Thoracic aorta (tissue), 2 donors: ENCODE measurements around the gene SLC39A11. TPM values are rescaled to one million over a fixed set of nuclear protein-coding genes. Genes with fewer than 3 reads are reported as not detected.

Experiments used
- ATAC-seq: fragments of 150-250 bp; one replicate; pipeline ENCODE4 v1.8.0; 2017; ENCODE audit warnings: low read depth; ENCODE audit not compliant: insufficient number of reproducible peaks, low FRiP score
- DNase-seq: peaks from one replicate; pipeline ENCODE4 v3.0.0-alpha.2; 2020; ENCODE audit warnings: low spot score
- H3K27ac ChIP-seq, 2 donors: fragments of 200-600 bp; sonication (generic); 1 replicate in 1 of 2; 2 replicates in 1 of 2; pipeline ENCODE4 v1.5.1; 2016; ENCODE audit warnings: mild to moderate bottlenecking in 2 of 2, moderate library complexity in 2 of 2
- H3K27me3 ChIP-seq: fragments of 200-600 bp; sonication (generic); replicated peaks from 2 replicates; pipeline ENCODE4 v1.6.0; 2016; ENCODE audit warnings: mild to moderate bottlenecking; ENCODE audit not compliant: insufficient read depth
- H3K36me3 ChIP-seq: fragments of 200-600 bp; sonication (generic); one replicate; pipeline ENCODE4 v1.5.1; 2016
- H3K4me1 ChIP-seq, 2 donors: fragments of 200-600 bp; sonication (generic); 1 replicate in 1 of 2; 2 replicates in 1 of 2; pipeline versions ENCODE4 v1.5.1 to v1.6.0; 2016; ENCODE audit warnings: low read depth in 2 of 2, mild to moderate bottlenecking in 1 of 2; ENCODE audit not compliant: control insufficient read depth in 1 of 2
- H3K4me3 ChIP-seq: fragments of 200-600 bp; sonication (generic); 2 replicates; pipeline ENCODE4 v1.5.1; 2016; ENCODE audit warnings: mild to moderate bottlenecking
- H3K9me3 ChIP-seq: fragments of 200-600 bp; sonication (generic); 2 replicates; pipeline ENCODE4 v1.5.1; 2016
- total RNA-seq, 2 donors: library from RNA; depleted of rRNA; stranded (reverse); fragments of >200 nt; gene quantifications; one replicate each; pipeline versions ENCODE4 v1.1.0 to v1.2.3, GENCODE V29; 2016
- TF ChIP-seq, protein P1 (sequence below): fragments of 200-600 bp; sonication (generic); IDR thresholded peaks from one replicate; pipeline ENCODE4 v1.5.1; 2019; ENCODE audit warnings: antibody characterized with exemption

Gene SLC39A11
- total RNA-seq, 2 donors from 2014 or later = 12.0 to 29.1 TPM

DNA sequence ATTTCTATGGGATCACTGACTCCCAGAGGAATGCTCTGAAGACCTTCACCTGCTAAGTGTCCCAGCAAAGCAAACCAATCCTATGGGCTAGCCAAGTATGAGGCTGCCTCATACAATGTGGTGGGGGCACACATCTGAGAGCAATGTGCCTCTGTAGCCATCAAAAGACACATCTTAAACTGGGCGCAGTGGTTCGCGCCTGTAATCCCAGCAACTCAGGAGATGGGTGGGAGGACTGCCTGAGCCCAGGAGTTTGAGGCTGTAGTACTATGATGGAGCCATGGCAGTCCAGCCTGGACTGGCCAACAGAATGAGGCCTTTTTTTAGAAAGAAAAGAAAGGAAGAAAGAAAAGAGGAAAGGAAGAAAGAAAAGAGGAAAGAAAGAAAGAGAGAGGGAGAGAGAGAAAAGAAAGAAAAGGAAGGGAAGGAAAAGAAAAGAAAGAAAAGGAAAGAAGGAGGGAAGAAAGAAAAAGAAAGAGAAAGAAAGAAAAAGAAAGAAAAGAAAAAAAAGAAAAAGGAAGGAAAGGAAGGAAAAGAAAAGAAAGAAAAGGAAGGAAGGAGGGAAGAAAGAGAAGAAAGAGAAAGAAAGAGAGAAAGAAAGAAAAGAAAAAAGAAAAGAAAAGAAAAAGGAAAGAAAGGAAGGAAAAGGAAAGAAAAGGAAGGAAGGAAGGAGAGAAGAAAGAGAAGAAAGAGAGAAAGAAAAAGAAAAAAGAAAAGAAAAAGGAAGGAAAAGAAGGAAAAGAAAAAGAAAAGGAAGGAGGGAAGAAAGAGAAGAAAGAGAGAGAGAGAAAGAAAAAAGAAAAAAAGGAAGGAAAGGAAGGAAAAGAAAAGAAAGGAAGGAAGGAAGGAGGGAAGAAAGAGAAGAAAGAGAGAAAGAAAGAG is 430.3 kb downstream of the SLC39A11 start:
- no peak overlapping the region for H3K27ac ChIP-seq
- H3K4me3 ChIP-seq = no peak overlapping the region
- no peaks in the 10 kb centered on the region for H3K4me1 ChIP-seq
- no peaks in the 10 kb centered on the region for H3K36me3 ChIP-seq
- H3K27me3 ChIP-seq = no peaks in the 10 kb centered on the region
- TF ChIP-seq, protein P1, sequence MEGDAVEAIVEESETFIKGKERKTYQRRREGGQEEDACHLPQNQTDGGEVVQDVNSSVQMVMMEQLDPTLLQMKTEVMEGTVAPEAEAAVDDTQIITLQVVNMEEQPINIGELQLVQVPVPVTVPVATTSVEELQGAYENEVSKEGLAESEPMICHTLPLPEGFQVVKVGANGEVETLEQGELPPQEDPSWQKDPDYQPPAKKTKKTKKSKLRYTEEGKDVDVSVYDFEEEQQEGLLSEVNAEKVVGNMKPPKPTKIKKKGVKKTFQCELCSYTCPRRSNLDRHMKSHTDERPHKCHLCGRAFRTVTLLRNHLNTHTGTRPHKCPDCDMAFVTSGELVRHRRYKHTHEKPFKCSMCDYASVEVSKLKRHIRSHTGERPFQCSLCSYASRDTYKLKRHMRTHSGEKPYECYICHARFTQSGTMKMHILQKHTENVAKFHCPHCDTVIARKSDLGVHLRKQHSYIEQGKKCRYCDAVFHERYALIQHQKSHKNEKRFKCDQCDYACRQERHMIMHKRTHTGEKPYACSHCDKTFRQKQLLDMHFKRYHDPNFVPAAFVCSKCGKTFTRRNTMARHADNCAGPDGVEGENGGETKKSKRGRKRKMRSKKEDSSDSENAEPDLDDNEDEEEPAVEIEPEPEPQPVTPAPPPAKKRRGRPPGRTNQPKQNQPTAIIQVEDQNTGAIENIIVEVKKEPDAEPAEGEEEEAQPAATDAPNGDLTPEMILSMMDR = no peak
- H3K9me3 ChIP-seq = no peaks in the 10 kb centered on the region
- ATAC-seq = no peak
- no peak for DNase-seq

DNA sequence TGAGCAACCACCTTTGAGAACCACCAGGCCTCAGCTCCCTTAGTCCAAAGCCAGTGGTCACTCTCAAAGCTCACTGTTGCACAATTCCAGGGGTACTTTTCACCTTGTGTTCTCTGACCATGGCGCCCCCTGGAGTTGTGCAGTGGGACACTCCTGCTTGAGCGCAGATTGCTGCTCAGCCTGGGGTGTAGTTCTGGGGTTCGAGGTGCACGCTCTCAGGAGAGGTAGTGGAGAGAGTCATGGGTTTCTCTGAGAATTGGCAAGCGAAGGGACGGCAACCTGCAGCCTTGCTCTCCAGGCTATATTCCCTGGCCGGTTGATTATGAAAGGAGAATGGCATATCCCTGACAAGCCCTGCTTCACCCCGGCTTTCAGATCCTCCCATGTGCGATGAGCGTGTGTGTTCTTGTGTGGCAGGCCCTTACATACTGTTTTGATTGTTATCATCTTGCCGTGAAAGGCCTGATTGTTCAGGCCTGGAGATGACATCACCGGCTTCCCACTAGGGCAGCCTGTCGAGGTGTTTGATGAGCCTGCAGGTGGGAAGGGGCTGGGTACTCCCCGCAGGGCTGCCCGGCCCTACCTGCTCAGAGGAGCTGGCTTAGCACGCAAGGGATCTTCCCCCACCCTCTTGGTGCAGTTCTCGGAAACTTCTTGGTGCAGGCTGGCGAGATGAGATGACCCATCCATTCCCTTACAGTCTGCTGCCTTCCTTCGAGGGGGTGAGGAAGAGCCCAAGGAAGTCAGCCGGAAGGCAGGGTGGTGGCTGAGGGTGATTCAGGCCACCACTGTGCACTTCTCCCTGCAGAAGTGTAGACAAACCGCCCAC is 431.2 kb downstream of the SLC39A11 start:
- DNase-seq (no peak), ATAC-seq (no peak)
- no peaks in the 10 kb centered on the region for H3K9me3 ChIP-seq
- no peaks in the 10 kb centered on the region for H3K27me3 ChIP-seq
- H3K4me1 ChIP-seq = no peaks in the 10 kb centered on the region
- TF ChIP-seq, protein P1 = no peak
- no peak overlapping the region for H3K27ac ChIP-seq
- no peak overlapping the region for H3K4me3 ChIP-seq
- no peaks in the 10 kb centered on the region for H3K36me3 ChIP-seq

DNA sequence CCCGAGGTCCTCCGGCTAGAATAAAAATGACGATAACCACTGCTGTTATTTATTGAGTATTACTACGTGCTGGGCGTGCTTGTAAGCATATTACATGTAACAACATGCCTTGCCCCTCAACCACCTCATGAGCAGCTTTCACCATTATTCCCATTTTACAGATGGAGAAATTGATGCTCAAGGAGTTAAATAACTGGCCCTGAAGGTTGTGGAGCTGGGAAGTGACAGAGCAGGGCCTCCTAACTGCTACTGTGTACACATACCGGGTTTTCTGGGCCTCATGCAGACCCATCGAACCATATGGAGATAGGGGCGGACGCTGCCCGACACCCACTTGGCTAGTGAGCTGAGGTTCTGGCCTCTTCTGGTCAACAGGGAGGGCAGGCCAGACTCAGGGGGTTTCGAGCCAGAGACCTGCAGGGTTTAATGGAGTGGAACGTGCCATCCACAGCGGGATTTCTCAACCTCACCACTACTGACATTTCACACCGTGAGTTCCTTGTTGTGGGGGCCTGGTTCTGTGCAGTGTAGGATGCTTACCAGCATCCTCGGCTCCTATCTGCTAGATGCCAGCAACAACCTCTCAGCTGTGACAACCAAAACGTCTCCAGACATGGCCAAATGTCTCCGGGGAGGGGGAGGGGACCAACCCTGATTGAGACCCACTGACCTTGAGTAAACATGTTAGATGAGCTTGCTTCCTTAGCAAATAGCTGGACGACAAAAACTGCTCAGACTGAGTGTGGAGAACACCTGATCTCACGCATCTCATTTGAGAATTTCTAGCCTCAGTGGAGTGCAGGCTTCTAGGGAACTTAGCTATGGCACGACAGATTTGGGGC is 432.0 kb downstream of the SLC39A11 start:
- Histone ChIP-seq H3K27ac (no peak overlapping the region), H3K4me1 (no peaks in the 10 kb centered on the region), H3K9me3 (no peaks in the 10 kb centered on the region), H3K4me3 (no peak overlapping the region), H3K27me3 (no peaks in the 10 kb centered on the region), H3K36me3 (no peaks in the 10 kb centered on the region)
- TF ChIP-seq, protein P1 = no peak
- DNase-seq (no peak), ATAC-seq (no peak)

DNA sequence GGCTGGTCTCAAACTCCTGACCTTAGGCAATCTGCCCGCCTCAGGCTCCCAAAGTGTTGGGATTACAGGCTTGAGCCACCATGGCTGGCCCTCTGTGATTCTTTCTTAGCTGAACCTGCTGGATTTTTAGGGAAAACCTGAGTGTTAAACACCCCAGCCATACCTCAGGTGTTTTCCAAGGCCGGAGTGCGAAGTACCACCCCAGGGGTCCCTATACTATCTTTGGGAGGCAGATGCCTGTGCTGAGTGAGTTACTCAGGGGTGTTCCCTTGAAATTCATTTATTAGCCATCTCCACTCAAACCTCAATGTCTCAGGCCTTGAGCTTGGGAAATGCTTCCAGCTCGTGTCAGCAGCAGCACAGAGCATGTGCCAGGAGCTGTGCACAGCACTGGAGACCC is 432.7 kb downstream of the SLC39A11 start:
- H3K4me1 ChIP-seq = no peaks in the 10 kb centered on the region
- no peak for ATAC-seq
- no peak overlapping the region for H3K27ac ChIP-seq
- no peak for DNase-seq
- no peak overlapping the region for H3K4me3 ChIP-seq
- TF ChIP-seq, protein P1 = no peak
- H3K9me3 ChIP-seq = no peaks in the 10 kb centered on the region
- no peaks in the 10 kb centered on the region for H3K36me3 ChIP-seq
- H3K27me3 ChIP-seq = no peaks in the 10 kb centered on the region
